Measurements from ENCODE around the gene BRPF1.

Gene BRPF1

GRCh38 chr3:9712415-9712814 lies 19.1 kb upstream of the BRPF1 start:
- in situ Hi-C loops (cut with MboI; ENCODE audit: low sequenced_read_pairs): no loop called here
- no peaks in the 10 kb centered on the region for H3K9me3 ChIP-seq
- H3K27me3 ChIP-seq (ENCODE audit: low read depth): peaks cover 12% of the 10 kb centered on the region
- H3K36me3 ChIP-seq (replicated peaks): no peaks in the 10 kb centered on the region
- no peak for DNase-seq (ENCODE audit: low spot score in 2 of 2)
- no peaks in the 10 kb centered on the region for H3K4me1 ChIP-seq
- H3K4me3 ChIP-seq: no peak overlapping the region

DNA sequence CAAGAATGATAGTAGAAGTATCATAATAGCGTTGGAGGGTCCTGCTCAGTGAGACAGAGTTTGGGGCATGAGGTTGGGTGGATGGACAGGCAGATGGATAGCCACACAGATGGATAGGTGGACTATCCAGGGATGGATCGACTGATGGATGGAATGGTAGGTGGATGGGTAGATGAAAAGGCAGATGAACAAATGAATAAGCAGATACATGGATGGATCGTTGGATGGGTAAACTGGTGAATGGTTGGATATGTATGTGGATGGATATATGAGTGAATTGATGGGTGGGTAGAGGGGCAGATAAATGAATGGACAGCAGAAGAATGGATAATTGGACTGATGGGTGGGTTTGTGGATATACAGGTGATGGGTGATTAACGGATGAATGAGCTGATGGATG lies 18.4 kb upstream of the BRPF1 start:
- no peaks in the 10 kb centered on the region for H3K9me3 ChIP-seq
- no peak for DNase-seq (ENCODE audit: low spot score in 2 of 2)
- in situ Hi-C loops (cut with MboI; ENCODE audit: low sequenced_read_pairs): no loop called here
- peaks cover 13% of the 10 kb centered on the region for H3K27me3 ChIP-seq (ENCODE audit: low read depth)
- no peak overlapping the region for H3K4me3 ChIP-seq
- H3K36me3 ChIP-seq (replicated peaks): no peaks in the 10 kb centered on the region
- H3K4me1 ChIP-seq: no peaks in the 10 kb centered on the region

GRCh38 chr3:9715136-9715535 lies 16.4 kb upstream of the BRPF1 start:
- H3K9me3 ChIP-seq: no peaks in the 10 kb centered on the region
- H3K4me1 ChIP-seq: no peaks in the 10 kb centered on the region
- in situ Hi-C loops (cut with MboI; ENCODE audit: low sequenced_read_pairs): no loop called here
- H3K4me3 ChIP-seq: no peak overlapping the region
- peaks cover 20% of the 10 kb centered on the region for H3K27me3 ChIP-seq (ENCODE audit: low read depth)
- H3K36me3 ChIP-seq (replicated peaks): no peaks in the 10 kb centered on the region
- no peak for DNase-seq (ENCODE audit: low spot score in 2 of 2)

GRCh38 chr3:9715764-9716437 lies 15.6 kb upstream of the BRPF1 start:
- Histone ChIP-seq H3K4me3 (no peak overlapping the region), H3K27me3 (ENCODE audit: low read depth) (peaks cover 25% of the 10 kb centered on the region), H3K36me3 (replicated peaks) (no peaks in the 10 kb centered on the region), H3K9me3 (no peaks in the 10 kb centered on the region), H3K4me1 (no peaks in the 10 kb centered on the region)
- in situ Hi-C loops (cut with MboI; ENCODE audit: low sequenced_read_pairs): no loop called here
- peak in 1 of 2 experiments; percentile 26 for DNase-seq (ENCODE audit: low spot score in 2 of 2)

GRCh38 chr3:9716801-9717555 lies 14.6 kb upstream of the BRPF1 start:
- no peak overlapping the region for H3K4me3 ChIP-seq
- H3K9me3 ChIP-seq: no peaks in the 10 kb centered on the region
- in situ Hi-C loops (cut with MboI; ENCODE audit: low sequenced_read_pairs): no loop called here
- DNase-seq (ENCODE audit: low spot score in 2 of 2): no peak
- no peaks in the 10 kb centered on the region for H3K36me3 ChIP-seq (replicated peaks)
- H3K4me1 ChIP-seq: no peaks in the 10 kb centered on the region
- H3K27me3 ChIP-seq (ENCODE audit: low read depth): peaks cover 29% of the 10 kb centered on the region

- Histone ChIP-seq H3K4me3 (no peak overlapping the region), H3K4me1 (no peaks in the 10 kb centered on the region), H3K9me3 (no peaks in the 10 kb centered on the region), H3K27me3 (ENCODE audit: low read depth) (peaks cover 25% of the 10 kb centered on the region), H3K36me3 (replicated peaks) (no peaks in the 10 kb centered on the region)
- in situ Hi-C loops (cut with MboI; ENCODE audit: low sequenced_read_pairs): no loop called here
- no peak for DNase-seq (ENCODE audit: low spot score in 2 of 2)
Measured at GRCh38 chr3:9717563-9717962, 14.0 kb upstream of the BRPF1 start.

GRCh38 chr3:9718118-9718517 lies 13.4 kb upstream of the BRPF1 start:
- DNase-seq (ENCODE audit: low spot score in 2 of 2): no peak
- no peaks in the 10 kb centered on the region for H3K36me3 ChIP-seq (replicated peaks)
- H3K27me3 ChIP-seq (ENCODE audit: low read depth): peaks cover 23% of the 10 kb centered on the region
- no peaks in the 10 kb centered on the region for H3K4me1 ChIP-seq
- H3K4me3 ChIP-seq: no peak overlapping the region
- H3K9me3 ChIP-seq: no peaks in the 10 kb centered on the region
- in situ Hi-C loops (cut with MboI; ENCODE audit: low sequenced_read_pairs): no loop called here

DNA sequence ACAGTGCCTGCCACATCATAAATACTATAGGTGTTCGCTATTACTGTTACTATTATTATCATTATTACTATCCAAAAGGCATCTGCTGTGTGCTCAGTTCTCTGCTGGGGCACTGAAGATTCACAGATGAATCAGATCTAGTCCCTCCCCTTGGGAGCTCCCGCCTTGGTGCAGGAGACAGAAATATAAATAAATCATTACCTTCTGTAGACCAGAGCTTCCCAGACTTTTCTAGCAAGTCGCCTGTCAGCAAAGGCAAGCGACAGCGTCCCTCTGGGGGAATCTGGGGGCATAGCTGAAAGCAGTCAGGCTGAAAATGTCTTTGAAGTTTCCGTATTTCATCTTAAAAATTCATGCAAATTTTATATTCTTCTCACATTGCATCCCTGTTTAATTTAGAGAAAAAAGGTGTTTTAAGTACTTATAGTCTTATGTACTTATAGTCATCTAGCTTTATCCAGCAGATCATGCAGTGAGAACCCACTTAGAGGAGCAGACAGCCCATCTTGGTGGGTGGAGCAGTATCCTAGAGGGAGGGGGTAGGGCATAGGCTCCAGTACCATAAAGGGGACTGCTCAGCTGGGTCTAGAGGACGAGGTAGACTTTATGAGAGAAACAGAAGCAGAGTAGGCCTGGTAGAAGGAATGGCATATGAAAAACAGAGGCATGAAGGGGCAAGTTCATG lies 10.4 kb upstream of the BRPF1 start:
- Histone ChIP-seq H3K27me3 (ENCODE audit: low read depth) (peaks cover 20% of the 10 kb centered on the region), H3K36me3 (replicated peaks) (no peaks in the 10 kb centered on the region), H3K4me1 (no peaks in the 10 kb centered on the region), H3K4me3 (no peak overlapping the region), H3K9me3 (no peaks in the 10 kb centered on the region)
- in situ Hi-C loops (cut with MboI; ENCODE audit: low sequenced_read_pairs): loop anchor here (10.0 kb wide), 1 partner anchor 216 kb away; no protein-coding TSS in a partner anchor
- DNase-seq (ENCODE audit: low spot score in 2 of 2): no peak

DNA sequence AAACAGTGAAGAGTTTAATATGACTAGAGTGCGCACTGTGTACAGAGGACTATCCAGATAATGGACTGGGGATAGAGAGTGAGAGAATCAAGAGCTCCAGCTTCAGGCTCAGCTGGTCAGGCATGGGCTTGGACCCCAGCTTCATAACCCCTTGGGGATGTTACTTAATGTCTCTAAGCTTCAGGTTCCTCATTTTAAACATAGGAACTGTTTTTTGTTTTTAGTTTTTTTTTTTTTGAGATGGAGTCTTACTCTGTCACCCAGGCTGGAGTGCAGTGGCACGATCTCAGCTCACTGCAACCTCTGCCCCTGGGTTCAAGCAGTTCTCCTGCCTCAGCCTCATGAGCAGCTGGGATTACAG lies 9.9 kb upstream of the BRPF1 start:
- DNase-seq (ENCODE audit: low spot score in 2 of 2): no peak
- Histone ChIP-seq H3K27me3 (ENCODE audit: low read depth) (peaks cover 20% of the 10 kb centered on the region), H3K4me3 (no peak overlapping the region), H3K4me1 (no peaks in the 10 kb centered on the region), H3K36me3 (replicated peaks) (no peaks in the 10 kb centered on the region), H3K9me3 (no peaks in the 10 kb centered on the region)
- in situ Hi-C loops (cut with MboI; ENCODE audit: low sequenced_read_pairs): loop anchor here (10.0 kb wide), 1 partner anchor 217 kb away; no protein-coding TSS in a partner anchor

DNA sequence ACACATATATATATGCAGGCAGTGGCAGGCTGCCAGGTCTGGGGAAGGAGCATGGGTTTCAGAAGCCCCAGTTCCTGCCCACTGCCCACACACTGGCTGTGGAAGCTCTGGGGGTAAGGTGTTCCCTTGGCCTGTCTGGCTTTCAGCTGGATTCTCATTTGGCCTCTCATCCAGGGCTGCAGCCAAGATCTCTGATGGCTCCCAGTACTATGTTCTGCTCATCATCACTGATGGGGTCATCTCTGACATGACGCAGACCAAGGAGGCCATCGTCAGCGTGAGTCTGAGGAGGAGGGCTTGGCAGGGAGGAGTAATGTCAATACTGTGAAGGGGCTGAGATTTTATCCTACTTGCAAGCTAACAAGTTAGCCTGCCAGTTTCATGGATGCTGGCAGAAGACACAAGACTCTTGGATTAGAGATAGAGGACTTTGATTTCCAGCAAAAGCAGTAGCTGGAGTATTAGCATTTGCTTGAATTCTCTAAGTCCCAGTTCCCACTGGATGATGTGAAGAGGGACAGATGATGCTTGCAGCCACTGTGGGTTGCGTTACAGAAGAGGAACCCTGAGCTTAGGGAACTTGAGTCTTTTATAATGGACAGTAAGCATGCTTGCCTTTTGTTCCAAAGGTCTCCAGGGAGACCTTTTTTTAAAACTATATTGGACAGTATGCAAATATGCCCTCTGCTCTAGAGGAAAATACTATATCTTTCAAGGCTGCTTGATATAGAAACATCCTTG lies 5.6 kb upstream of the BRPF1 start:
- in situ Hi-C loops (cut with MboI; ENCODE audit: low sequenced_read_pairs): loop anchor here (10.0 kb wide), 1 partner anchor 221 kb away; no protein-coding TSS in a partner anchor
- Histone ChIP-seq H3K4me1 (0 out of 2 replicates have a peak, but pooled peaks cover 3% of the 10 kb centered on the region), H3K9me3 (no peaks in the 10 kb centered on the region), H3K4me3 (no peak overlapping the region), H3K36me3 (replicated peaks) (no peaks in the 10 kb centered on the region), H3K27me3 (ENCODE audit: low read depth) (peaks cover 5% of the 10 kb centered on the region; the same call in 1 of the 2 replicates)
- no peak for DNase-seq (ENCODE audit: low spot score in 2 of 2)

DNA sequence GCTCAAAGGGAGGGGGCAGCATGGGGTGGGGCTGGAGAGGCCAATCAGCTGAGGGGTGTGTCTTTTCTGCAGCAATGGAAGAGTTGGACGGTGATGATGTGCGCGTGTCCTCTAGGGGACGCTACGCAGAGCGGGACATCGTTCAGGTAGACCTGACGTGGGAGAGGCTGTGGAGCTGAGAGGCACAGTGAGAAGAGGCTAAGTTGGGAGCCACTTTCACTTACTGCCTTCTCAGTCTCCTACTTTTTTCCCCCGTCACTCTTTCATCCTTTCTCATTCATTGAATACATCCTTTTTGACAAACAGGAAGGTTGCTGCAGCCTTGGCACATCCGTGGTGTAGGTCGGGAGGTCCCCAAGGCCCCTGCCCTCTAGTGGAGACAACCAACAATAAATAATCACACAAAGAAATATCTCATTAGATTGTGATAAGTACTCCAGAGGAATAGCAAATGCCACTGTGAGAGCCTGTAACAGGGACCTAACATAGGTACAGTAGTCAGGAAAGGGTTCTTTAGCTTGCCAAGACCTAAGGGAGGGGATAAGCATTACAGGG lies 4.4 kb upstream of the BRPF1 start:
- no peaks in the 10 kb centered on the region for H3K9me3 ChIP-seq
- peaks cover 7% of the 10 kb centered on the region; the same call in 1 of the 2 replicates for H3K36me3 ChIP-seq (replicated peaks)
- no peaks in the 10 kb centered on the region for H3K27me3 ChIP-seq (ENCODE audit: low read depth)
- in situ Hi-C loops (cut with MboI; ENCODE audit: low sequenced_read_pairs): loop anchor here (10.0 kb wide), 1 partner anchor 222 kb away; no protein-coding TSS in a partner anchor
- peak; percentile 46 for DNase-seq (ENCODE audit: low spot score in 2 of 2)
- 0 out of 2 replicates have a peak, but pooled peaks cover 3% of the 10 kb centered on the region for H3K4me1 ChIP-seq
- no peak overlapping the region for H3K4me3 ChIP-seq

DNA sequence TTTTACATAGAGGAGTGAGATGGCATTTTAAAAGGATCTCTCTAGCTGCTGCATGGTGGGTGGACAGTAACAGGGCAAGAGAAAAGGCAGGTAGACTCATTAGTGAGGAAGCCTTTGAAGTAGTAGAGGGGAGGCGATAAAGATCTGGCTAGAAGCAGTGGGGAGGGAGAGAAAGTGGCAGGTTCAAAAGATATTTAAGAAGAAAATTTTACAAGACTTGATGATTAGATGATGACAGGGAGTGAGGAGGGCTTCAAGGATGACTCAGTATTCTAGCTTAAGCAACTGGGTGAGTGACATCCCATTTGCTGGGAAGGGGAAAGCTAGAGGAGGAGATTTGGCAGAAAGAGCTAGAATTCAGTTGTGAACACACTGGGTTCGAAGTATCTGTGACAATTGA lies 3.8 kb upstream of the BRPF1 start:
- no peaks in the 10 kb centered on the region for H3K27me3 ChIP-seq (ENCODE audit: low read depth)
- H3K4me3 ChIP-seq: no peak overlapping the region
- DNase-seq (ENCODE audit: low spot score in 2 of 2): no peak
- peaks cover 5% of the 10 kb centered on the region; the same call in 1 of the 2 replicates for H3K4me1 ChIP-seq
- H3K36me3 ChIP-seq (replicated peaks): peaks cover 11% of the 10 kb centered on the region; the same call in 1 of the 2 replicates
- in situ Hi-C loops (cut with MboI; ENCODE audit: low sequenced_read_pairs): loop anchor here (10.0 kb wide), 1 partner anchor 223 kb away; no protein-coding TSS in a partner anchor
- no peaks in the 10 kb centered on the region for H3K9me3 ChIP-seq

- H3K9me3 ChIP-seq: no peaks in the 10 kb centered on the region
- no peaks in the 10 kb centered on the region for H3K27me3 ChIP-seq (ENCODE audit: low read depth)
- DNase-seq (ENCODE audit: low spot score in 2 of 2): no peak
- H3K4me1 ChIP-seq: peaks cover 10% of the 10 kb centered on the region; the same call in 1 of the 2 replicates
- in situ Hi-C loops (cut with MboI; ENCODE audit: low sequenced_read_pairs): loop anchor here (10.0 kb wide), 1 partner anchor 225 kb away; no protein-coding TSS in a partner anchor
- H3K36me3 ChIP-seq (replicated peaks): peaks cover 11% of the 10 kb centered on the region
- H3K4me3 ChIP-seq: no peak overlapping the region
Measured at GRCh38 chr3:9729419-9729818, 2.1 kb upstream of the BRPF1 start.

Data from HAP-1 (cell line).